ENCODE measurements around the gene PGPEP1. TPM values are rescaled to one million over a fixed set of nuclear protein-coding genes. Genes with fewer than 3 reads are reported as not detected.

Gene PGPEP1
- total and polyA plus RNA-seq, 3 donors from 2014 or later = 10.8 to 16.2 (median 12.4) TPM

- DNase-seq = no peak
- no peaks in the 10 kb centered on the region for H3K36me3 ChIP-seq (ENCODE audit: low read depth, missing control alignments)
- intact Hi-C loops (cut with DNase I; ENCODE audit: low total_unique reads) = no loop called here
- H3K4me1 ChIP-seq = peaks cover 15% of the 10 kb centered on the region
- H3K27me3 ChIP-seq = no peaks in the 10 kb centered on the region
- WGBS, 2 donors = 54 to 66% methylated on average over 4 of the region's 4 CpGs
- H3K27ac ChIP-seq = no peak overlapping the region
- no peaks in the 10 kb centered on the region for H3K9me3 ChIP-seq
- TF ChIP-seq, protein P1, sequence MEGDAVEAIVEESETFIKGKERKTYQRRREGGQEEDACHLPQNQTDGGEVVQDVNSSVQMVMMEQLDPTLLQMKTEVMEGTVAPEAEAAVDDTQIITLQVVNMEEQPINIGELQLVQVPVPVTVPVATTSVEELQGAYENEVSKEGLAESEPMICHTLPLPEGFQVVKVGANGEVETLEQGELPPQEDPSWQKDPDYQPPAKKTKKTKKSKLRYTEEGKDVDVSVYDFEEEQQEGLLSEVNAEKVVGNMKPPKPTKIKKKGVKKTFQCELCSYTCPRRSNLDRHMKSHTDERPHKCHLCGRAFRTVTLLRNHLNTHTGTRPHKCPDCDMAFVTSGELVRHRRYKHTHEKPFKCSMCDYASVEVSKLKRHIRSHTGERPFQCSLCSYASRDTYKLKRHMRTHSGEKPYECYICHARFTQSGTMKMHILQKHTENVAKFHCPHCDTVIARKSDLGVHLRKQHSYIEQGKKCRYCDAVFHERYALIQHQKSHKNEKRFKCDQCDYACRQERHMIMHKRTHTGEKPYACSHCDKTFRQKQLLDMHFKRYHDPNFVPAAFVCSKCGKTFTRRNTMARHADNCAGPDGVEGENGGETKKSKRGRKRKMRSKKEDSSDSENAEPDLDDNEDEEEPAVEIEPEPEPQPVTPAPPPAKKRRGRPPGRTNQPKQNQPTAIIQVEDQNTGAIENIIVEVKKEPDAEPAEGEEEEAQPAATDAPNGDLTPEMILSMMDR (IDR thresholded peaks at IDR 0.05) = no peak
- no peak for TF ChIP-seq POLR2A (IDR thresholded peaks at IDR 0.05)
- no peak overlapping the region for H3K4me3 ChIP-seq
Measured at GRCh38 chr19:18297308-18297707, 43.1 kb upstream of the PGPEP1 start.

GRCh38 chr19:18298601-18299000, 41.8 kb upstream of the PGPEP1 start:
- H3K27me3 ChIP-seq = no peaks in the 10 kb centered on the region
- no peaks in the 10 kb centered on the region for H3K9me3 ChIP-seq
- WGBS, 2 donors = 84 to 86% methylated on average over 6 of the region's 6 CpGs
- TF ChIP-seq, protein P1 (IDR thresholded peaks at IDR 0.05) = no peak
- TF ChIP-seq POLR2A (IDR thresholded peaks at IDR 0.05) = no peak
- intact Hi-C loops (cut with DNase I; ENCODE audit: low total_unique reads) = no loop called here
- DNase-seq = no peak
- H3K4me1 ChIP-seq = peaks cover 13% of the 10 kb centered on the region
- no peaks in the 10 kb centered on the region for H3K36me3 ChIP-seq (ENCODE audit: low read depth, missing control alignments)
- no peak overlapping the region for H3K4me3 ChIP-seq
- no peak overlapping the region for H3K27ac ChIP-seq

GRCh38 chr19:18299654-18300053, 40.7 kb upstream of the PGPEP1 start:
- no peak overlapping the region for H3K4me3 ChIP-seq
- H3K4me1 ChIP-seq = peaks cover 17% of the 10 kb centered on the region
- no peaks in the 10 kb centered on the region for H3K36me3 ChIP-seq (ENCODE audit: low read depth, missing control alignments)
- 94 to 97% methylated on average over 9 of the region's 9 CpGs for WGBS, 2 donors
- no peaks in the 10 kb centered on the region for H3K9me3 ChIP-seq
- no peaks in the 10 kb centered on the region for H3K27me3 ChIP-seq
- intact Hi-C loops (cut with DNase I; ENCODE audit: low total_unique reads) = no loop called here
- TF ChIP-seq, protein P1 (IDR thresholded peaks at IDR 0.05) = no peak
- no peak for TF ChIP-seq POLR2A (IDR thresholded peaks at IDR 0.05)
- no peak overlapping the region for H3K27ac ChIP-seq
- no peak for DNase-seq

DNA sequence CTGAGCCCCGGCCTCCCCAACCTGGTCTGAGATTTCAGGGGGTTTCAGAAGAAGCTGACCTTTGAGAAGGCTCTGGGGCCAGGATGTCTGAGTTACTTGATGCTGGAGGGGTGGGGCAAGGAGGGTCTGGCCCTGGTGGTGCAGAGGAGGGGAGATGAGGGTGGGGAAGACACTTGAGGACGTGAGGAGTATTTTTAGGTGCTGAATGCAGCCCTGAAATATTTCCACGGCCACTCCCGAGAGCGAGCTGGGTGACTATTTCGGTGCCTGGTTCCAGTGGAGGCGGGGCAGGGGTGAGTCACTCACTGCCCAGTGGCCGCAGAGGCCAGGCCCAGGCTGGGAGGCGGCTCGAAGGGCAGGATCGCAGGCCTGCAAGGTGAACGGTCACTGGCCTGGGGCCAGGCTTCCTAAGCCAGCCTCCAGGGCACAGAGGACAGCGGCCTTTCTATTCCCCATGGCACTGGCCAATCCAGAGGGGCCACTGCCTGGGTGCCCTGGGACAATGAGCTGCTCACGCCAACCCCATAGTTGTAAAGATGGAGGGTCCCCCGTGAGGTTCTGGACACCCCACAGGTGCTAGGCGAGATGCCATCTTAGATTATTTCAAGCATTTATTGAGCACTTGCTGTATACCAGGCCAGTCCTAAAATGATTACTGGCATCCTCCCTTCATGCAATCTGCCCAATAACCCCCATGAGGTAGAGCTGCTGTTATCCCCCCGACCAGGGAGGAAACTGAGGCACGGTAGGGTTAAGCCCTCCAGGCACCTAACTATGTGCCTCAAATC, 39.3 kb upstream of the PGPEP1 start:
- Histone ChIP-seq H3K36me3 (ENCODE audit: low read depth, missing control alignments) (no peaks in the 10 kb centered on the region), H3K4me1 (peaks cover 29% of the 10 kb centered on the region), H3K9me3 (no peaks in the 10 kb centered on the region), H3K27me3 (no peaks in the 10 kb centered on the region), H3K4me3 (no peak overlapping the region), H3K27ac (no peak overlapping the region)
- intact Hi-C loops (cut with DNase I; ENCODE audit: low total_unique reads) = no loop called here
- TF ChIP-seq, protein P1 (IDR thresholded peaks at IDR 0.05) = no peak
- no peak for TF ChIP-seq POLR2A (IDR thresholded peaks at IDR 0.05)
- 42 to 61% methylated on average over 16 to 18 of the region's 18 CpGs for WGBS, 2 donors
- no peak for DNase-seq

GRCh38 chr19:18301718-18302111, 38.7 kb upstream of the PGPEP1 start:
- TF ChIP-seq POLR2A (IDR thresholded peaks at IDR 0.05) = no peak
- TF ChIP-seq, protein P1 (IDR thresholded peaks at IDR 0.05) = no peak
- no peak overlapping the region for H3K4me3 ChIP-seq
- no peaks in the 10 kb centered on the region for H3K9me3 ChIP-seq
- 73 to 97% methylated on average over 3 to 4 of the region's 4 CpGs for WGBS, 2 donors
- no peaks in the 10 kb centered on the region for H3K27me3 ChIP-seq
- intact Hi-C loops (cut with DNase I; ENCODE audit: low total_unique reads) = no loop called here
- H3K4me1 ChIP-seq = peaks cover 34% of the 10 kb centered on the region
- H3K27ac ChIP-seq = no peak overlapping the region
- no peak for DNase-seq
- no peaks in the 10 kb centered on the region for H3K36me3 ChIP-seq (ENCODE audit: low read depth, missing control alignments)

All from testis (tissue), 3 donors.